Activated CD4-positive, alpha-beta T cell treated with anti-CD3 and anti-CD28 coated beads, Interleukin-10, Interleukin-2, amounts not matched to agents 100 ng/mL and 50 ng/mL, durations not matched to agents 16 hours and 8 hours (primary cell): ENCODE results near the gene TSPAN4.

Source experiments
- DNase-seq: peaks from one replicate; pipeline ENCODE4 v3.0.0-alpha.2; 2020

The TSPAN4 gene

GRCh38 chr11:824942-825341, 17.7 kb upstream of the TSPAN4 start:
- DNase-seq: no peak

GRCh38 chr11:825366-826226, 17.1 kb upstream of the TSPAN4 start:
- DNase-seq: no peak

GRCh38 chr11:826227-826621, 16.4 kb upstream of the TSPAN4 start:
- DNase-seq: no peak

GRCh38 chr11:826836-827145, 15.9 kb upstream of the TSPAN4 start:
- DNase-seq: no peak

GRCh38 chr11:827146-827896, 15.3 kb upstream of the TSPAN4 start:
- DNase-seq: no peak

GRCh38 chr11:827897-828192, 14.8 kb upstream of the TSPAN4 start, which contains the start of gene CRACR2B:
TSS of gene CRACR2B (plus strand) at chr11:827919. CDS start at chr11:828608, 689 bp downstream.
- no peak for DNase-seq

- no peak for DNase-seq
Measured at GRCh38 chr11:828506-829175, 14.0 kb upstream of the TSPAN4 start.

GRCh38 chr11:829176-829846, 13.3 kb upstream of the TSPAN4 start:
- DNase-seq: no peak

- no peak for DNase-seq
Measured at GRCh38 chr11:829847-830294, 12.8 kb upstream of the TSPAN4 start.

- DNase-seq: peak; percentile 66
Measured at GRCh38 chr11:830295-831117, 12.1 kb upstream of the TSPAN4 start.

- DNase-seq: no peak
Measured at GRCh38 chr11:831118-831864, 11.4 kb upstream of the TSPAN4 start.

GRCh38 chr11:831961-832528, 10.6 kb upstream of the TSPAN4 start:
- no peak for DNase-seq

- DNase-seq: no peak
Measured at GRCh38 chr11:832529-833113, 10.0 kb upstream of the TSPAN4 start, which contains the start of gene CD151. TSS of gene CD151 (plus strand) at chr11:832952. CDS start at chr11:836070, 3,118 bp downstream.

GRCh38 chr11:833114-833791, 9.4 kb upstream of the TSPAN4 start:
- DNase-seq: no peak

GRCh38 chr11:833849-834311, 8.8 kb upstream of the TSPAN4 start:
- no peak for DNase-seq

GRCh38 chr11:834371-835316, 8.0 kb upstream of the TSPAN4 start:
- DNase-seq: no peak

GRCh38 chr11:836274-836673, 6.4 kb upstream of the TSPAN4 start:
- DNase-seq: no peak

GRCh38 chr11:836700-837099, 6.0 kb upstream of the TSPAN4 start:
- no peak for DNase-seq
